NCI-H345 treated with DMSO at 0.1 percent for 48 hours (cell line): ENCODE data around the gene HUS1.
"Not testable (repeated sequence)": the region's sequence is repeated elsewhere in the genome, so short reads cannot be mapped to it uniquely, and the experiment has no call there.

ENCODE experiments used
- DNase-seq: peaks from one replicate; lab custom pipeline; 2025; ENCODE audit not compliant: unreplicated experiment; lab: John Stamatoyannopoulos, UW

HUS1 gene

DNA sequence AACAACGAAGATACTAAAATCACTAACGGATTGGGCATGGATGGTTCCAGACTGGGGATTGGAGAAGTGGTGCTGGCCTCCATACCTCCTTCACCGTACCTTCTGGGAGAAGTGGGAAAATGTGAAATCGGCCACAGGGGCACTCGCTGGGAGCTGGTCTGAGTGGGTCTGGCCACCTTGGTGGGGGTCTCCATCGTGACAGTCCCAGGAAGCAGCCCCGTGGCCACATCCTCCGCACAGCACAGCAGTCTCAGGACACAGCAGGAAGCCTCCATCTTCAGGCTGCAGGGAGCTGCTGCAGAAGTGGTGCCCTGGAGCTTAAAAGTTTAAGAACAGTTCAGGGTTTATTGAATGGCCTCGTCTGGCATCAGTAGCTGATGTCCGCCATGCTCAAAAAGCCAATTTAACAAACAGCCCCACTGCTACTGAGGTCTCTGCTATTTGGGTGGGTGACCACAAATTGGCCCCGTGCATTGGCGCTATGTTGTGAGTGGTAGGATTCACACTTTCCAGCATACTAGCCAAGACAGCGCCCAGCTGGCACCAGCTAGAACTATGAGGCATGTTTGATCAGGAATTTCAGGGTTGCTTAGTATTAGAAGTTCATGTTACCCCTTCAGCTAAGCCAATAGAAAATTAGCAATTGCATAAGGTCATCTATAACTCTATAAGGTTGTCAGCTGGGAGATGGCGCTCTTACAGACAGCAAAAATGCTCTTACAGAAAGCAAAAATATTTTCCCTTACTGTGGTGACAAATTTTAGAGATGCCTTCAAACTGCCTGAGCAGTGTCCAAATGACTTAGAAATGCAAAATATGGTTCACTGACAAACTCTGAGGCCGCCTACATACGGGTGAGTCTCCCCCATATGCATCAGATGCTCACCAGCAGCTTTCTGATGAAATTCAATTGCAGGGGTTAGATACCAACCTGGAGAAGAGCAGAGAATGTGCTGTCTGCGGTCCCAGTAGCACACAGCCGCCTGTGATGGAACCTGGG is 48.1 kb downstream of the HUS1 start:
- no peak for DNase-seq

DNA sequence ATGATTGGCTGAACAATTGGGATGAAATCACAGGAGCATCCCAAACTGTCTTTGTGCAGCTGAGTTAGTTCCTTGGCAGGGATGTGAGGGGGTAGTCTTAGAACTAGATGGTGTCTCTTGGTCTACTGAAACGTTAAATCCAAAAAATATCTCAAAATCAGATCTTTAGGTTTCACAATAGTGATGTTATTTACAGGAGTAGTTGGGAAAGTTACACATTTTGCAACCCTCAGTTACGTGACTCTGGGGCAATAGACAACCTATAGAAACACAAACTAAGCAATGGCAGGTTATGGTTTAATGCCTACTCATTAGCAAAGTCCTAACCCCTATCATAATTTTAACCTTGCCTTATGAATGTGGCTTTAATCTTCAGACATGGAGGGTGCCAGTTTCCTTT is 55.1 kb downstream of the HUS1 start:
- no peak for DNase-seq

DNA sequence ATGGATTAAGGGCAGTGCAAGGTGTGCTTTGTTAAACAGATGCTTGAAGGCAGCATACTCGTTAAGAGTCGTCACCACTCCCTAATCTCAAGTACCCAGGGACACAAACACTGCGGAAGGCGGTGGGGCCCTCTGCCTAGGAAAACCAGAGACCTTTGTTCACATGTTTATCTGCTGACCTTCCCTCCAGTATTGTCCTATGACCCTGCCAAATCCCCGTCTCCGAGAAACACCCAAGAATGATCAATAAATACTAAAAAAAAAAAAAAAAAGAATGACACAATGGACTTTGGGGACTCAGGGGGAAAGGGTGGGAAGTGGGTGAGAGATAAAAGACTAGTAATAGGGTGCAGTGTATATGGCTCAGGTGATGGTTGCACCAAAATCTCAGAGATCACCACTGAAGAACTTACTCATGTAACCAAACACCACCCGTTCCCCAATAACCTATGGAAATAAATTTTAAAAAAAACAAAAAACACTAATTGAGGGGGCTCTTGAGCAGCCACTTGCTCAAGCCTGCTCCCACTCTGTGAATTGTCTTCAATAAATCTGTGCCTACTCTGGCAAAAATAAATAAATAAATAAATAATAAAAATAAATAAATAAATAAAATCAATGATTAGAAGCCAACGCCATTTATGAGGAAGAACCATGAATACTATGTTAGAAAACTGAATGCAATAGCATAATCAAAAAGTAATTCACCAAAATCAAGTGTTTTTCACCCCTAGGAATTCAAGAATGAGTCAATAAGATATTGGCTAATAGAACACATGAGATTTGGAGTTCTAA is 56.1 kb downstream of the HUS1 start:
- not testable (repeated sequence) for DNase-seq

DNA sequence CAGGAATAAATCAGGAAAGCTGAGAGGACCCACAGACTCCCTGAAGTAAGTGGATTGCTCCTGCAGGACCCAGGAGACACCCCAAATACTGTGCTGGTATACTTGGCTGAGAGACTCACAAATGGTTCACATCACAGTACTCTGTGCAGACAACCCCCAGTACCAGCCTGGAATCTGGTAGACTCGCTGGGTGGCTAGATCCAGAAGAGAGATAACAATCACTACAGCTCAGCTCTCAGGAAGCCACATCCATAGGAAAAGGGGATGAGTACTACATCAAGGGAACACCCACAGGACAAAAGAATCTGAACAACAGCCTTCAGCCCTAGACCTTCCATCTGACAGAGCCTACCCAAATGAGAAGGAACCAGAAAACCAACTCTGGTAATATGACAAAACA is 62.9 kb downstream of the HUS1 start:
- not testable (repeated sequence) for DNase-seq

- no peak for DNase-seq
Measured at GRCh38 chr7:47915616-47915976, 63.8 kb downstream of the HUS1 start.

GRCh38 chr7:47914717-47915615 is 64.4 kb downstream of the HUS1 start:
- no peak for DNase-seq
